ENCODE results near the gene ABHD5.

The ABHD5 gene

GRCh38 chr3:43693594-43693993, 2.9 kb downstream of the ABHD5 start:
- TF ChIP-seq CTCF (IDR thresholded peaks at IDR 0.05; ENCODE audit: low read depth, low read length), result no peak
- no peak overlapping the region for H3K4me3 ChIP-seq (ENCODE audit: low read depth, low read length)

DNA sequence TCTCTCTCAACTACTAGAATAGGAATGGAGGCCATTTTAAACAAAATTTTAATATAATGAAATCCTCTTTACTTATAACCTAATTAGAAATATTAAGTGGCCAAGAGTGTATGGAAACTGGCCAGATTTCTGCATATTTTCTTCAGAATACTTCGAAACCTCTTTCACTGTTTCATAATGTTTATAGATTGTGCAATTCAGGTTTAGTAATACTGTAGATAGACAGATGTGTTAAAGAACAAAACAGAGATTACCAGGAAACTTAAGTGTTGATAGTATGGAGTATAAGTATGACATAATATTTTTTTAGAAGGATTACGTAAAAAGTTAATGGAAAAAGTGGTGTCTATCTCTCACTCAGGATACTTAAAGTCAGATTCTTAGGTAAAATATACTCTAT, 4.7 kb downstream of the ABHD5 start:
- no peak overlapping the region for H3K4me3 ChIP-seq (ENCODE audit: low read depth, low read length)

DNA sequence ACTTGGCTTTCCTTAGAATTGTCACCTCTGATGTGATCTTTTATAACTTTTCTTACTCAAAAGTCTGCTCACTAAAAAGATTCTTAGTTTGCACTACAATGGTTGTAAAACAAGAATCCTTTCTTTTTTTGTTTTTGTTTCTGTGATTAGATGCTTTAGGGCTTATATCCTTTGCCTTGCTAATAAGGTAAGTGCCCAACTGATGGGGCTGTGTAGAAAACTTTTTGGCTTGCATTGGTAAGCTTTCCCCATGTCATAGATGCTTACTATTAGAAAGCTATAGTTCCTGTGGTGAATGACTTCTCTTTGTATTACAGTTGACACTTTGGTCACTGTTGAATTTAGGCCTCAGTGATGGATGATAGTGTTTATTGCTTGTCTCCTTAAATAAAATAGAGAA, 5.1 kb downstream of the ABHD5 start:
- TF ChIP-seq CTCF (IDR thresholded peaks at IDR 0.05; ENCODE audit: low read depth, low read length), result no peak

More for the DNA sequence above, 4.7 kb downstream of the ABHD5 start:
- no peak for TF ChIP-seq CTCF (IDR thresholded peaks at IDR 0.05; ENCODE audit: low read depth, low read length)

DNA sequence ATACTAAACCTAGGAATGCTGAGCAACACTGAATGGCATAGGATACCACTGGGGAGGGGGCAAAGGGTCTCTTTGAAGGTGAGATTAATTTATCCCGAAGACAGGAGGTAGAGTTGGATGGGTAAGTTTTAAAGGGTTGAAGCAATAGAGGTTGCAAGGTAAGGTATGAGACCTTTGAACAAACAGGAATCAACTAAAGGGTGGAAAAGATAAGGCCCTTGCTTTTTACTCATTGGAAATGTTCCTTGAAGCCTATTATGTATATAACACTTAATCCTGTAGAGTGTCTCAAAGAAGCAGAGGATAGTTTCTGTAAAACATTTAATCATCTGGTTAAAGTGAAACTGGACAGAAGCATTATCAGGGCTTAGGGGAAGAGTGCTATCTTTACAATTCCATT, 5.7 kb downstream of the ABHD5 start:
- TF ChIP-seq CTCF (IDR thresholded peaks at IDR 0.05; ENCODE audit: low read depth, low read length), result no peak
- H3K4me3 ChIP-seq (ENCODE audit: low read depth, low read length), result no peak overlapping the region

More for the DNA sequence above, 5.1 kb downstream of the ABHD5 start:
- no peak overlapping the region for H3K4me3 ChIP-seq (ENCODE audit: low read depth, low read length)

DNA sequence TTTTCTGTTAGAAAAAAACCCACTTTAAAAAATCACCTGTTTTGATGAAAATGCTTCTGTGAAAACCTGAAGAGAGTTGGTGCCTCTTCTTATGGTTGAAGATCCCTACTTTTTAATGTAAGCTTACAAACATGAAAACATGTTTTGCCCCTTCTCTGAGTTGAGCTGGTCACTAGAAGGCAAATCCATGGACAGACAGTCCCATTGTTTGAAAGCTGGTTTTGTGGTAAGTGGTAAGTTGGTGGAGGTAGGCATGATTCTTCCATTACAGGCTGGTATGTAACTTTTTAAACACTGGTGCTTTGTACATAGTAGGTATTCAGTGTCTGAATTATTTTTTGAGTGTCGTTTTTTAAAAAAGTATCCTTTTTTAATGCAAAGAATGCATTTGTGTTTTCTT, 6.1 kb downstream of the ABHD5 start:
- no peak overlapping the region for H3K4me3 ChIP-seq (ENCODE audit: low read depth, low read length)
- TF ChIP-seq CTCF (IDR thresholded peaks at IDR 0.05; ENCODE audit: low read depth, low read length), result no peak

- 0 out of 2 replicates have a peak, but pooled peaks have one; percentile 18 for TF ChIP-seq CTCF (IDR thresholded peaks at IDR 0.05; ENCODE audit: low read depth, low read length)
- no peak overlapping the region for H3K4me3 ChIP-seq (ENCODE audit: low read depth, low read length)
Measured at GRCh38 chr3:43699864-43700263, 9.1 kb downstream of the ABHD5 start.

- H3K4me3 ChIP-seq (ENCODE audit: low read depth, low read length), result no peak overlapping the region
- TF ChIP-seq CTCF (IDR thresholded peaks at IDR 0.05; ENCODE audit: low read depth, low read length), result no peak
Measured at GRCh38 chr3:43704697-43705096, 14.0 kb downstream of the ABHD5 start.

Data from WI38 (cell line).